Measurements from ENCODE around the gene EXPH5. TPM values are rescaled to one million over a fixed set of nuclear protein-coding genes. Genes with fewer than 3 reads are reported as not detected.
A peak's percentile ranks its signal among the peaks of the same experiment; 100 is the strongest.

EXPH5 gene
- total RNA-seq, 2 donors from 2014 or later, result 32.2 to 41.8 TPM

- Histone ChIP-seq H3K27ac (no peak overlapping the region), H3K36me3 (no peaks in the 10 kb centered on the region), H3K4me1 (no peaks in the 10 kb centered on the region), H3K27me3 (no peaks in the 10 kb centered on the region), H3K4me3 (no peak overlapping the region), H3K9me3 (no peaks in the 10 kb centered on the region), H3K9ac (ENCODE audit: low read depth in 2 of 2, low read length in 2 of 2) (no peak overlapping the region)
- intact Hi-C loops (cut with DNase I), result loop anchor here (10.0 kb wide), 1 partner anchor 168 kb away; no protein-coding TSS in a partner anchor
- TF ChIP-seq, protein P1, sequence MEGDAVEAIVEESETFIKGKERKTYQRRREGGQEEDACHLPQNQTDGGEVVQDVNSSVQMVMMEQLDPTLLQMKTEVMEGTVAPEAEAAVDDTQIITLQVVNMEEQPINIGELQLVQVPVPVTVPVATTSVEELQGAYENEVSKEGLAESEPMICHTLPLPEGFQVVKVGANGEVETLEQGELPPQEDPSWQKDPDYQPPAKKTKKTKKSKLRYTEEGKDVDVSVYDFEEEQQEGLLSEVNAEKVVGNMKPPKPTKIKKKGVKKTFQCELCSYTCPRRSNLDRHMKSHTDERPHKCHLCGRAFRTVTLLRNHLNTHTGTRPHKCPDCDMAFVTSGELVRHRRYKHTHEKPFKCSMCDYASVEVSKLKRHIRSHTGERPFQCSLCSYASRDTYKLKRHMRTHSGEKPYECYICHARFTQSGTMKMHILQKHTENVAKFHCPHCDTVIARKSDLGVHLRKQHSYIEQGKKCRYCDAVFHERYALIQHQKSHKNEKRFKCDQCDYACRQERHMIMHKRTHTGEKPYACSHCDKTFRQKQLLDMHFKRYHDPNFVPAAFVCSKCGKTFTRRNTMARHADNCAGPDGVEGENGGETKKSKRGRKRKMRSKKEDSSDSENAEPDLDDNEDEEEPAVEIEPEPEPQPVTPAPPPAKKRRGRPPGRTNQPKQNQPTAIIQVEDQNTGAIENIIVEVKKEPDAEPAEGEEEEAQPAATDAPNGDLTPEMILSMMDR (IDR thresholded peaks at IDR 0.05), result no peak
- no peak for DNase-seq
These were observed 120.9 kb downstream of the EXPH5 start for GRCh38 chr11:108472681-108473080.

DNA sequence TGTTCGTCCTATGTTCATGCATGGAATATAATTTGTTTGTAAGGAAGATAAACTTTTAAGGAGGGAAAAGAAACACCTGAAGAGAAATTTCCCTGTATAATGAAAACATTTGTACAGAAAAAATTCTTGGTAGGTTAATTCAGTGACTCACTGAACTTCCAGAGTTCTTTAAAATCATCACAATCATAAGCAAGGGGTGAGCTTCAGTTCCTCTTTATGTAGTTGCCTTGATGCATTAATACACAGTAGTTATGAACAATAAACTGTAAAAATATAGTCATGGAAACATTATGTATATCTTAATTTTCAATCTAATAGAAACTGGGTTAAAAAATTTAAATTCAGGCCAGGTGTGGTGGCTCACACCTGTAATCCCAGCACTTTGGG lies 125.1 kb downstream of the EXPH5 start:
- H3K4me3 ChIP-seq, result no peak overlapping the region
- no peaks in the 10 kb centered on the region for H3K36me3 ChIP-seq
- H3K27ac ChIP-seq, result no peak overlapping the region
- TF ChIP-seq, protein P1 (IDR thresholded peaks at IDR 0.05), result no peak
- no peak for DNase-seq
- H3K4me1 ChIP-seq, result no peaks in the 10 kb centered on the region
- no peak overlapping the region for H3K9ac ChIP-seq (ENCODE audit: low read depth in 2 of 2, low read length in 2 of 2)
- intact Hi-C loops (cut with DNase I), result no loop called here
- H3K9me3 ChIP-seq, result no peaks in the 10 kb centered on the region
- H3K27me3 ChIP-seq, result no peaks in the 10 kb centered on the region

- TF ChIP-seq, protein P1 (IDR thresholded peaks at IDR 0.05), result no peak
- peak; percentile 98 for DNase-seq
- H3K36me3 ChIP-seq, result no peaks in the 10 kb centered on the region
- H3K27me3 ChIP-seq, result no peaks in the 10 kb centered on the region
- intact Hi-C loops (cut with DNase I), result no loop called here
- peak within 1 kb of the TSS; percentile 59 for H3K4me3 ChIP-seq
- no peaks in the 10 kb centered on the region for H3K9me3 ChIP-seq
- H3K9ac ChIP-seq (ENCODE audit: low read depth in 2 of 2, low read length in 2 of 2), result peak within 1 kb of the TSS; percentile 85 to 94
- H3K4me1 ChIP-seq, result no peaks in the 10 kb centered on the region
- H3K27ac ChIP-seq, result peak within 1 kb of the TSS; percentile 99
These were observed 126.3 kb downstream of the EXPH5 start, which contains the start of gene C11orf65 for GRCh38 chr11:108467091-108467823. Gene C11orf65 (minus strand): TSS chr11:108467529. CDS start chr11:108461559, 5,970 bp downstream.

DNA sequence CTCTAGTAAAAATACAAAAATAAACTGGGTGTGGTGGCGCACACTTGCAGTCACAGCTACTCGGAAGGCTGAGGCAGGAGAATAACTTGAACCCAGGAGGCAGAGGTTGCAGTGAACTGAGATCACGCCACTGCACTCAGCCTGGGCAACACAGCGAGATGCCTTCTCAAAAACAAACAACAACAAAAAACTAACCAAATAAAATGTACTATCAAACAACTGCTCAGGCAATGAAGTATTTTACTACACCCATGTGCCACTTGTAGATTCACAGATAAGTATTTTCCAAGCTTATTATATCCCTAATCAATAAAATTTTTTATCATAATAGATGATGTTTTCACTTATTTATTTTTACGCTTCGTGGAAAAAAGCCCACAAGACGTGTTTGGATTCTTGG lies 127.2 kb downstream of the EXPH5 start:
- intact Hi-C loops (cut with DNase I), result no loop called here
- peak; percentile 21 for DNase-seq
- Histone ChIP-seq H3K9ac (ENCODE audit: low read depth in 2 of 2, low read length in 2 of 2) (peak overlapping the region; percentile 85 to 94), H3K27ac (peak overlapping the region; percentile 99), H3K27me3 (no peaks in the 10 kb centered on the region), H3K9me3 (no peaks in the 10 kb centered on the region), H3K36me3 (no peaks in the 10 kb centered on the region), H3K4me3 (peak overlapping the region; percentile 59), H3K4me1 (no peaks in the 10 kb centered on the region)
- TF ChIP-seq, protein P1 (IDR thresholded peaks at IDR 0.05), result no peak

Other genes starting within 250 kb of the EXPH5 start
- gene C11orf65, start 126.2 kb downstream of the EXPH5 start, total RNA-seq, result under 1 TPM; 0.50 to 0.64 TPM
- 10 to 100 TPM; 15.8 to 19.6 TPM for gene POGLUT3, start 95.4 kb downstream of the EXPH5 start, total RNA-seq
- gene DDX10, start 71.3 kb upstream of the EXPH5 start, total RNA-seq, result 10 to 100 TPM; 12.6 to 17.6 TPM

Measured in colonic mucosa (tissue), 4 donors.